Type B pancreatic cell (in vitro differentiated cells): ENCODE results near the gene MAEA. TPM values are rescaled to one million over a fixed set of nuclear protein-coding genes. Genes with fewer than 3 reads are reported as not detected.

ENCODE experiments used
- DNase-seq: peaks from one replicate; pipeline ENCODE4 v3.0.0; 2021; ENCODE audit warnings: mixed read lengths; ENCODE audit not compliant: unreplicated experiment; ENCODE audit errors: extremely low spot score
- H3K27ac Mint-ChIP-seq: 2 replicates; pipeline ENCODE4 v1.8.0; 2021; ENCODE audit warnings: mild to moderate bottlenecking, mixed read lengths
- H3K27me3 Mint-ChIP-seq: 2 replicates; pipeline ENCODE4 v1.8.0; 2021; ENCODE audit warnings: mixed read lengths
- H3K36me3 Mint-ChIP-seq: 2 replicates; pipeline ENCODE4 v1.8.0; 2021; ENCODE audit warnings: mixed read lengths
- H3K4me1 Mint-ChIP-seq: one replicate; pipeline ENCODE4 v1.8.0; 2021; ENCODE audit warnings: mixed read lengths; ENCODE audit not compliant: unreplicated experiment
- H3K4me3 Mint-ChIP-seq: 2 replicates; pipeline ENCODE4 v1.8.0; 2021; ENCODE audit warnings: mild to moderate bottlenecking, mixed read lengths
- H3K9me3 Mint-ChIP-seq: 2 replicates; pipeline ENCODE4 v1.8.0; 2021; ENCODE audit warnings: mixed read lengths
- CTCF ChIP-seq: fragments of 200-600 bp; sonication (generic); conservative IDR thresholded peaks from 2 replicates; pipeline ENCODE4 v1.5.0; 2021; ENCODE audit warnings: antibody characterized with exemption, mild to moderate bottlenecking
- total RNA-seq: library from RNA; stranded (reverse); gene quantifications from 2 replicates; pipeline ENCODE4 v1.2.1, GENCODE V29; 2021; ENCODE audit warnings: low replicate concordance

MAEA gene
- total RNA-seq, 1 donor from 2014 or later: 81.5 TPM

GRCh38 chr4:1362046-1362445 is 72.4 kb downstream of the MAEA start:
- H3K9me3 Mint-ChIP-seq: no peaks in the 10 kb centered on the region
- no peak for TF ChIP-seq CTCF
- no peak overlapping the region for H3K4me3 Mint-ChIP-seq
- H3K4me1 Mint-ChIP-seq: no peaks in the 10 kb centered on the region
- H3K36me3 Mint-ChIP-seq: no peaks in the 10 kb centered on the region
- no peak overlapping the region for H3K27ac Mint-ChIP-seq
- no peak for DNase-seq
- H3K27me3 Mint-ChIP-seq: no peaks in the 10 kb centered on the region

DNA sequence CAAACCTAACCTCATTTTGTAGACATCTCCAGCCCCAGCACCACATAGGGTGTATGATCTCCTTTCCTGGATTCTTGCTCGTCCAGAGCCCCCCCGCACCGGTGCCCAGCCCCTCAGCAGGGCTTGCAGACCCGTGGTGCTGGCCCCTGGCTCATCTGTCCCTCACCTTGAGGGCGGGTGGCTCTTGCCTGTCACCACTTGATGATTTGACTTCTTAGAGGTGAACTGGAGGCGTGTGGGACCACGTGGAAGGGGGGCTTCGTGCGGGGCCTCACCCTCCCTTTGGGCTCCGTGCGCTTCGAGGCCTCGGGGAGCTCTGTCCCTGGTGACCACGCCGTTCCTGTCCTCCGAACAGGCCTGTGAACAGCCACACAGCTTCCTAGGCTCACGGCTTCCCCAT is 72.8 kb downstream of the MAEA start:
- Mint-ChIP-seq H3K27me3 (no peaks in the 10 kb centered on the region), H3K36me3 (no peaks in the 10 kb centered on the region), H3K9me3 (no peaks in the 10 kb centered on the region), H3K4me1 (no peaks in the 10 kb centered on the region), H3K27ac (no peak overlapping the region), H3K4me3 (no peak overlapping the region)
- TF ChIP-seq CTCF: no peak
- DNase-seq: no peak

DNA sequence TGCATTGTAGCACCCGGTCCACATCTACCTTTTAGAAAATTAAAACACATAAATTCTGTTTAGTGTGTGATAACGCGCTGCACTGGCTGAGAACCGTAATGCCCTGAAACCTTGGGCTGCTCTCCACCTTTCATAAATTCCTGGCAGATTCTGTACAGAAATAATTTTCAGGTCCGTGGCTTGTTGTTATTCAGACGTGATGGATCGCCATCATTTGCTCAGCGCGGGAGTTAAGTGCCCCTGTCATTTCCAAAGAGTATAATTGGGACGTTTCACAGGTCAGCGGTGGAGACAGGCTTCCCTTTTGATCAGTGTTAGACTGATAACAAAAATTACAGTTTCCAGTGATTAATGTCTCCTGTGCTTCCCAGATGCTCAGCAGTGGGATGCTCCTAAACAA is 73.8 kb downstream of the MAEA start:
- TF ChIP-seq CTCF: no peak
- Mint-ChIP-seq H3K4me3 (no peak overlapping the region), H3K27ac (peak overlapping the region; percentile 6), H3K36me3 (no peaks in the 10 kb centered on the region), H3K4me1 (no peaks in the 10 kb centered on the region), H3K27me3 (no peaks in the 10 kb centered on the region), H3K9me3 (no peaks in the 10 kb centered on the region)
- DNase-seq: no peak

DNA sequence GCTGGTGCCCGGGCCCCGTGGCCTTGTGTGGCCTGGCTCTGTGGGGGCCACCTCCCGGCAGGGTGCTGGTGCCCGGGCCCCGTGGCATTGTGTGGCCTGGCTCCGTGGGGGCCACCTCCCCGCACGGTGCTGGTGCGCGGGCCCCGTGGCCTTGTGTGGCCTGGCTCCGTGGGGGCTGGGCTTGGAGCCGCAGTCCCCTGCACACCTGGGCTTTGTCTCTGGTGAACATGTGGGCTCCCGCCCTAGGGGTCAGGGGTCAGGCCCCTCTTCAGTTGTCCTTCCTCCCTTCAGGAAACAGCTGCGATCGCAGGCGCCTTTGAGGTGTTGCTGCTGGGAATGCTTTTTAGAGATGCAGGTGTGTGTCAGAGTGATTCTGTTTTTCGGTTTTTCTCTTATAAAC is 74.5 kb downstream of the MAEA start:
- H3K36me3 Mint-ChIP-seq: no peaks in the 10 kb centered on the region
- no peak overlapping the region for H3K27ac Mint-ChIP-seq
- H3K4me3 Mint-ChIP-seq: no peak overlapping the region
- no peaks in the 10 kb centered on the region for H3K27me3 Mint-ChIP-seq
- no peak for TF ChIP-seq CTCF
- no peaks in the 10 kb centered on the region for H3K4me1 Mint-ChIP-seq
- DNase-seq: no peak
- H3K9me3 Mint-ChIP-seq: no peaks in the 10 kb centered on the region

DNA sequence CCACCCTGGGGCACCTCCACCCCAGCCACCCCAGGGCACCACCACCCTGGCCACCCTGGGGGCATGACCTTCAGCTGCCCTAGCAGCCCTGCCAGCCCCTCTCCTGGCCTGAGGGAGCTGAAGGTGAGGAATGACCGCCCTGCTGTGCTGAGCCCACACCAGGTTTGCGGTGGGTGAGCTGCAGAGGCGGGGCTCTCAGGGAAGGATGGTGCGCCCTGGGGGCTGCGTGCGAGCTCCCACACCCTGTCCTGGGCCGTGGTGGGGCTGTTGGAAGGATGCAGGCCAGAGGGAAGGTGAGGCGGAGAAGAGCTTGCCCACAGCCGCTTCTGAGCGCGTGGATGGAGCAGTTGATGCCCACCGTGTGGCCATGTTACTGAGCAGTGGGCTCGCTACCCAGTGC is 75.1 kb downstream of the MAEA start:
- peaks cover 4% of the 10 kb centered on the region for H3K36me3 Mint-ChIP-seq
- H3K27ac Mint-ChIP-seq: no peak overlapping the region
- no peaks in the 10 kb centered on the region for H3K27me3 Mint-ChIP-seq
- no peaks in the 10 kb centered on the region for H3K9me3 Mint-ChIP-seq
- H3K4me3 Mint-ChIP-seq: no peak overlapping the region
- H3K4me1 Mint-ChIP-seq: peaks cover 5% of the 10 kb centered on the region
- TF ChIP-seq CTCF: no peak
- no peak for DNase-seq
